Suprapubic skin (tissue), 4 donors: ENCODE results near the gene LRRC4C.

ENCODE experiments used
- CTCF ChIP-seq, 2 donors: fragments of 200-600 bp in 1 of 2; fragments of 450-650 bp in 1 of 2; sonication (generic) in 1 of 2; IDR thresholded peaks; one replicate each; pipeline ENCODE4 v1.5.1; 2016 to 2019; ENCODE audit warnings: antibody characterized with exemption in 2 of 2, mild to moderate bottlenecking in 1 of 2, moderate library complexity in 1 of 2
- POLR2A ChIP-seq, 2 donors: fragments of 450-650 bp; IDR thresholded peaks; one replicate each; pipeline ENCODE4 v1.6.1; 2017; ENCODE audit warnings: antibody characterized with exemption in 2 of 2, mild to moderate bottlenecking in 2 of 2, moderate library complexity in 2 of 2
- POLR2AphosphoS5 ChIP-seq, 3 donors: sonication (generic); formaldehyde crosslinking; IDR thresholded peaks; one replicate each; pipeline ENCODE4 v1.6.1; 2017; ENCODE audit warnings: antibody characterized with exemption in 3 of 3

DNA sequence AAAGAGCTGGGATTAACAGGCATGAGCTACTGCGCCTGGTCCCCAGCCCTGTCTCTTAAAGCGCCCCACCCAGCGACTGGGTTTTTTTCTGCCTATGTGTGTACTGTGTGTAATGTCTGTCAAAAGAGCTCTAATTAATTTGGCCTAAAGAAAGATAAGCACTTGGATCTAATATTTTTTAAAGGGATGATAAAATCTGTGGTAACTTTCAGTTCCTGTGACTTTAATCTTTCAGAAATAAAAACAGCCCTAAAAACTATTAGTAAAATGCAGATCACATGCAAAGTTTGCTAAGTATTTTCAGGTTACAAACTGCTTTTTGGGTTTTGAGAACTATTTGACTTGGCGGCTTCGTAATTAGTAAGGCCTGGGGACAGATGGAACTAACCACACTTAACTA is 1358.7 kb downstream of the LRRC4C start:
- TF ChIP-seq CTCF (IDR thresholded peaks at IDR 0.05): no peak
- no peak for TF ChIP-seq POLR2A (IDR thresholded peaks at IDR 0.05)
- TF ChIP-seq POLR2AphosphoS5 (IDR thresholded peaks at IDR 0.05): no peak
